ENCODE measurements around the gene ITGA8.
"Not testable (repeated sequence)": the region's sequence is repeated elsewhere in the genome, so short reads cannot be mapped to it uniquely, and the experiment has no call there.

ITGA8 gene

DNA sequence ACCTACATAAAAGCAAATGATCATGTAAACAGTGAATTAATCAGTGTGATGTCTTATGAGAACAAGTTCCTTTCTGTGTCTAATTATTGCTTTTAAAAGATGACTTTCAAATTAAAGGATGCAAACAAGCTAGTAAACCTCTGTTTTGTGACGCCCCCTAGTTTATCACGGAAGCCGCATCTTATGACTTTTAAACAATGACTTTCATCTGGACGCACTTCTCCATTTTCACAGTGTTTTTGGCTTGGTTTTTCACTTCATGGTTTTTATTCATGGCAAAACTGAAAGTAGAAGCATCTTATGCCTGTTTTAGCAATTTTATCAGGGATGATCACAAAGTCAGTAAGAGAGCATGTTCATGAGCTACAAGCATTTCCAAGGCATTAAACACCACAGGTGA lies 35.0 kb downstream of the ITGA8 start:
- no peak for DNase-seq (ENCODE audit: low read depth in 2 of 2)

DNA sequence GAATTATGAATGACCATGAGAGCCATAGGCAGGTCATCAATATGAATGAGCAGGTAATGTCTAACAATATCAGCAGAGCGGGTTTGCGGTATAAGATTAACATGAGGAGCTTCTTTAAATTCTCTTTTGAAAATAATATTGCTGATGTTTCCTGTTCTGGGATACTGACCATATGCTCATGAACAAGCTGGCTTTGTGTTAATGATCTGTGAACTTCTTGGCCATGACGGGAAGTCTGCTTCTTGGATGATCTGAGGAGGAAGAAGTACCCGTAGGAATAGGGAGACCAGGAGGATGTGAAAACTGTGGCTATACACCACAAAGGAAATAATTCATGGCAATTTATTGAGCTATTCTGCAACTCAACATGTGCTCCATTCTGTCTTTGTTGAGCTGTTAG lies 38.6 kb downstream of the ITGA8 start:
- no peak for DNase-seq (ENCODE audit: low read depth in 2 of 2)

DNA sequence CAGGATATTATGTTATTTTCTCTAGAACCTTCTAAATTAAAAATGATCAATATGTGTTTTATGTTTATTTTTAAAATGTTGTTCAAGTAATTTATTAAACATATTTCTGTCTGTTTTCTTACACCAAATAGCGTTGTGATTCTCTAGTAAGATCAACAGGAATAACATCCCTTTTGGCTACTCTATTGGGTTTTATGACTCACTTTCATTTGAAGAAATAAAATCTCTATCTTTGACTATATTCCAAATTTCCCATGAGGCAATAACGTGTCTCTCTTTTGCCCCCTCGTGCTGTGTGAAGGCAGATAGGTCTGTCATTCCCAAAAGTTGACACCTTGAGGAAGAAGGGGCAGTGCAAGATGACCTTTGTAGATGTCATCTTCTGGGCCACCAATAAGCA lies 40.9 kb downstream of the ITGA8 start:
- DNase-seq (ENCODE audit: low read depth in 2 of 2): no peak

DNA sequence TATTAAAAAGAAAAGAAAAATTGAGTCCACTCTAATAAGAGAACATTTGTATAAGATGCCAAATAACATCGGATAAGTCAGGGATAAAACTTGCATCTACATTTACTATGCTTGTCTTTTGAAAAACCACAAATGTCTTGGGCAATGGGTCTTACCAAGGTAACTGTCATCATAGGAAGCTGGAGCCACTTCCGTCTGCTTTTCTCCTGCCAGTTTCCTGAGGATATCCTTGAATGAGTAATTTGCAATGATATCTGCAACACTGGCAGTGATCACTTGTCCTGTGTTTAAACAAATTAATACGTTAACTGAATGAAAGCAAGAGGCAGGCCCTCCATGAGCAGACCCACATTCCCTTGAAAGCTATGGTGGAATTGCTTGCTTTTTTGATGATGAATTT lies 47.3 kb downstream of the ITGA8 start:
- no peak for DNase-seq (ENCODE audit: low read depth in 2 of 2)

DNA sequence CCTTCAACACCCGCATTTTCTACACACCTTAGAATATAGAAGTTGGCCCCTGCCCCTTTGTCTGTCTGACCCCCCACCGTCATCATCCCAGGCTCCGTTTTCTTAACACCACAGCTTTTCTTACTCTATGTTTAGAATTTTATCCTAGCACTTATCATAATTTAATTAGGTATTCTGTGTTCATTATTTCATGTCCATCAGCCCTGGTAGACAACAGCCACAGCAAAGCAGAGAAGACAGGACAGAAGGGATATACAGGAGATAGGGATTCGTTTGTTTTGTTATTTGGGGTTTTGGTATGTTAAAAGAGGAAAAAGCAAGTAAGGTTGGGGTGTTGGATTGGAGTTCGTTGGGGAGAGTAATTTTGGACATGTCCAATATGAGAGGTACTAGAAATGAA lies 48.8 kb downstream of the ITGA8 start:
- no peak for DNase-seq (ENCODE audit: low read depth in 2 of 2)

DNA sequence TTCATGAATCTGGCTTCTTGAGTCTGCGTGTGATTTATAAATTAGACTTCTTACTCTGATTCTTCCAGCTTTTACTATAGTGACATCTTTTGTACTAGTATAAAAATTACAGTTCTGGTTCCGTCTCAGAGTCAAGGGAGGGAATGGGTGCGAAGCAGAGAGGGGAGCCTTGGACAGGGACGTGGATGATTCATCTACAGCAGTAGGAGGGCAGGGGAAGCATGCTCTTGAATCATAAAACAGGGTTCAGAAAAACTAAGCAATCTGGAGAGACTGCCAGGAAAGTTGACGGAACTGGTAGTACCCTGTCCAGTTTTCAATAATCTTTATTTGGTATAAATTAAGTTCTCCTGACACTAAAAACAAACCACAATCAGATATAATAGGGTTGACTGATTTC lies 58.1 kb downstream of the ITGA8 start:
- DNase-seq (ENCODE audit: low read depth in 2 of 2): peak; percentile 4 to 9

DNA sequence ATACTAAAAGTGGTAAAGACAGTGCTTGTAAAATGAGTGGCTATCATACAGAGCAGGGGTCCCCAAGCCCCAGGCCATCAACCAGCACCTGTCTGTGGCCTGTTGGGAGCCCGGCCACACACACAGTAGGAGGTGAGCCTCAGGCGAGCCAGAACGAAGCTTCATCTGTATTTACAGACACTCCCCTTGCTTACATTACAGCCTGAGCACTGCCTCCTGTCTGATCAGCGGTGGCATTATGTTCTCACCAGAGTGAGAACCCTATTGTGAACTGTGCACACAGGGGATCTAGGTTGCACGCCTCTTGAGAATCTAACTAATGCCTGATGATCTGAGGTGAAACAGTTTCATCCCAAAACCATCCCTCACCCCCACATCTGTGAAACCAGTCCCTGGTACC lies 58.7 kb downstream of the ITGA8 start:
- no peak for DNase-seq (ENCODE audit: low read depth in 2 of 2)

DNA sequence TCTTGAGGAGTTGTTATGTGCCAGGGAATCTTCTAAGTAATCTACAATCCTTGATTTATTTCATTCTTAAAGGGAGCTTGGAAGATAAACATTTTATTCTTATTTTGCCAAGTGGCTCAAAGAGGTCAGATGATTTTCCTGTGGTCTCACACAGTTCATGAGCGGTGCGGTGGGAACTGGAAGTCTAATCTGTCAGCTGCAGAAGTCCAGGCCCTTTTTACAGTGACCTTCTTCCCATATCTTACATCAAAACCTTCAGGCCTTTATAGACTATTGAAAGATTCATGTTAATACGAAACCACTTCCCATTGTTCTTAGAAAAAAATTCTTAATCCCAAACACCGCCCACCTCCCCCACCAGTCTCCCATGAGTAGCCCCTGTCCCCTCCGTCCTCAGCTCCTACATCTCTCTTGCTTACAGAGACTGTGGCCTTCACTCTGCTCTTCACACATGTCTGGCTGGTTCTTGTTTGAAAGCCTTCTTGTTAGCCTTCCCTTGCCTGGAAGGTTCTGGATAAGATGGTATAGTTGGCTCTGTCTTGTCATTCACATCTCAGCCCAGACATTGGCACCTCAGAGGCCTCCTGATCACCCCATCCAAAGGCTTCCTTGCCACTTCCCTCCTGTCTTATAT lies 61.5 kb downstream of the ITGA8 start:
- DNase-seq (ENCODE audit: low read depth in 2 of 2): no peak

DNA sequence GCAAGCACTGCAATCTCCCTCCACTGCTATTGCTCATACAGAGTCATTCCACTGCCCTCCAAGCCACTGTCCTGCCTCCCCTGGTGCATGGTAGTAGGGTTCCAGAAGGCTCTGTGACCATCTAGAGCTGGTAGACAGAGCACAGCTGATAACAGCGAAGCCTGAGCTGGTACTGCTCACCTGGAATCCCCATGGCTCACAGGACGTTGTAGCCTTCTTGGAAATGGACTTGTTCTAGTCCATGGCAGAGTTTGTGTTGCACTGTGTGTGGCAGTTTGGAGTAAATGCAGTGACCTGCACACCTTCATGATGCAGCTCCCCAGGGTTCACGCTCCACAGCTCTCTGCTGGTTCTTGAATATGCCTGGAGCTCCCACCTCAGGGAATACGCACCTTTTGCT lies 67.0 kb downstream of the ITGA8 start:
- no peak for DNase-seq (ENCODE audit: low read depth in 2 of 2)

DNA sequence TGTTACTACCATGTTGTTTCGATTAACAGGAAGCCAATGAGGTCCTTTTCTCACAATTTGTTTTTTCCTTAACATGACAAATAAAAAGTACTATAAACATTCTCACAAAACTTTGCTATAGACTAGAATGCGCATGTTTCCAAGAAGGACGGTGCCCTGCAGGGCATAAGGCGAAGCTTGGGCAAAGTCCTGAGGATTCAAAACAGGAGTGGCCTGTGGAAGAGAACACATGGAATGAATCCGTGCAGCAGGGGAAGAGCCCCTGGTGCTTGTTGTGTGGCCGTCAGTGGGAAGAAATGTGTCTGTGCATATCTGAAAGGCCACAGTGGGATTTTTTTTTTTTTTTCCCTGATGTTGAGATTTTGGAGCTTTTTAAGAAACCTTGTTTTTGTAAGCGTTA lies 67.6 kb downstream of the ITGA8 start:
- no peak for DNase-seq (ENCODE audit: low read depth in 2 of 2)

DNA sequence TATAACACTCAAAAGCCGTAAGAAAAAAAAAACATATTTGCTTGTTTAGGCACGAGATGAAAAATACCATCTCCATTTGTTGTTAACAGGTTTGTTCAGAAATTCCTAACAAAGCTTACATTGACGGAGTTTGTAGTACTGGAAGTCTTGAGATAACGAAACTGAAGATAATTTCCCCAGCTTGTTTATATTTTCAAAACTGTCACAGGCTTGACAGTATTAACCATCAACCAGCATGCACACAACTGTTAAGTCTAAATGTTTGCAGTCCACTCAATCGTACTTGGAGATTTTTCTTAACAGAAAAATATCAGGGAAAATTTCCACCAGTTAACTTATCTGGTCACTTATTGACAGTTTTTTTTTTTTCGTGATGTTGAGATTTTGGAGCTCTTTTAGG lies 68.5 kb downstream of the ITGA8 start:
- no peak for DNase-seq (ENCODE audit: low read depth in 2 of 2)

DNA sequence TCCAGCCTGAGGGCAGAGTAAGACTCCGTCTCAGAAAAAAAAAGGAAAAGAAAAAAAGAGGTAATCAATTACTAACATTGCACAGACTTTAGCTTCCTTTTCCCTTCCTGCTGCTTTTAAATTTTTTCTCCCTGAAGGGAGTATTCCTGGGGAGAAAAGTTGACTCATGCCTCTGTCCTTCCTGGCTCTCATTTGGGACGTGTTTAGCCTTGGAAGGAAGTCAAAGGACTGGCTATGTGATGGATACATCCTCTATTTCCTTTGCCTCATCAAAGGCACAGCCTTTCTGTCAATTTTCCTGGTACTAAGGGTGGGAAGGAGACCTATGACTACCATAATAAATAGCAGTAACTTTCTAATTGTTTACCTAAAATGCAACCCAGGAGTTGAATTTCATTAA lies 77.6 kb downstream of the ITGA8 start:
- DNase-seq (ENCODE audit: low read depth in 2 of 2): peak in 1 of 2 experiments; percentile 31

DNA sequence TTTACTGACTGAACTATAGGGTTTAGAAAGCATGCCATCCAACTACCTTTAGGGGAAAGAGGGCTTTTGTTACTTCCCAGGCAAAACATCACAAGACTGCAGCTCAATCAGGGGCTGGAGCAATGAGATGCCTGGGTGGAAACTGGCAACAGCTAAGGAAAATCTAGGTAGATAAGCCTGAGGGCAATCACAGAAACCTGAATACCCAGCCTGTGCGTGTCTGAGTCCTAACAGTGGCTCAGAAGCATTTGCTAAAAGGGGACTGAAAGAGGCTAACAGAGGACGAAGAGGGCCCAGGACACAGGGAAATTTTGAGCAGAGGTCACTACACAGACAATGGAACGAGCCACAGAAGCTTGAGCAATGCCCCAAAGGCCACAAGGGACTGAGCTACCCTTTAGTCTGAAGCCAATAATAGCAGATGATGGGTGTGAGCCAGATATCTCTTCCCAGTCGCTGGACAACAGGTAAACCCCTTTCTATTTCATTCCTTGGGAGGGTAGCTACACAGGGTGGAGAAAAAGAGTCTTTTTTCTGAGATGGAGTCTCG lies 79.1 kb downstream of the ITGA8 start:
- no peak for DNase-seq (ENCODE audit: low read depth in 2 of 2)

DNA sequence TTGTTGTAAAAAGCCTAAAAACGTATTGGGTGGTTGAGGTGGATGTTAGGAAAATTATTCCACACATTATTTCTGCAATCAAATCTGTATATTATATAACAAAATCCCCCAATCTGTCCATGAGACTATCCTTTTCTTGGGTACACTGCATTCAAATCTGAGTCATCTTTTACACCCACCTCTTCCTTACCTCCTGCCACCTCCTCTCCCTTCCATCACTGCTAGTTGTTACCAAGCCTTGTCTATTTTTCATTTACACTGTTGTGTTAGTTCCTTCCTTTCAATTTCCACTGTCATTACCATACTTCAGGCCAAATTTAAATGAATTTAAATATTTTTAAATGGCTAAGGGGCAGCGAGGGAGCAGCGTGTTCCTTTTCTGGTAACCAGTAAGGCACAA lies 83.3 kb downstream of the ITGA8 start:
- no peak for DNase-seq (ENCODE audit: low read depth in 2 of 2)

DNA sequence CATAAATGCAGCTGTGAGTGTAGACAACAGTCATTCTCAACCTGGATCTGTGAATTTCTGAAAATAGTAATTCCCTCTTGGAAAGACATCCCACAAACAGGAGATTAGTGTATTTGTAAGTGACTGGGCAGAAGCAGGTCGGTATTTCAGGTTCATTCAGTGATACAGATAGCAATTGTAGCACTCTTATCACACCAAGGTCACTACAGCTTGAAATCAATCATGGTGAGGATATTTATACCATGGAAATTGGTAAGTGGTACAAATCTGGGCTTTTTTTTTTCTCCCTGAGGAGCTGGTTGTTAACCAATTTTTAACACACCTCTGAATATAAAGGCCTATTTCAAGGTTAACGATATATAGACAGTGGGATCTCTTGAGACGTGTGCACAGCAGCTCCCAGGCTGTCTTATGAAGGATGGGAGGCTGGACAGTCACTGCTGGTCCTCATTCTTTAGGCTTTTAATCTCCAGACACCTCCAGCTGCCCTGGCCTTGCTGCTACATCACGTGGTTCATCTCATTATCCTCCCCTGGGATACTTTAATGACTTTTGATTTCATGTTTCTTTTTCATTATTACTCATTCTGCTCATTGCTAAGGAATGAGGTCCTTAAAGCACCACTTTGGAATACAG lies 87.1 kb downstream of the ITGA8 start:
- DNase-seq (ENCODE audit: low read depth in 2 of 2): no peak

DNA sequence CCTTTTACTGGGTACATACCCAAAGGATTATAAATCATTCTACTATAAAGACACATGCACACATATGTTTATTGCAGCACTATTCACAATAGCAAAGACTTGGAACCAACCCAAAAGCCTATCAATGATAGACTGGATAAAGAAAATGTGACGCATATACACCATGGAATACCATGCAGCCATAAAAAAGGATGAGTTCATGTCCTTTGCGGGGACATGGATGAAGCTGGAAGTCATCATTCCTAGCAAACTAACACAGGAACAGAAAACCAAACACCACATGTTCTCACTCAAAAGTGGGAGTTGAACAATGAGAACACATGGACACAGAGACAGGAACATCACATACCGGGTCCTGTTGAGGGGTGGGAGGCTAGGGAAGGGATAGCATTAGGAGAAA lies 88.5 kb downstream of the ITGA8 start:
- not testable (repeated sequence) for DNase-seq (ENCODE audit: low read depth in 2 of 2)

DNA sequence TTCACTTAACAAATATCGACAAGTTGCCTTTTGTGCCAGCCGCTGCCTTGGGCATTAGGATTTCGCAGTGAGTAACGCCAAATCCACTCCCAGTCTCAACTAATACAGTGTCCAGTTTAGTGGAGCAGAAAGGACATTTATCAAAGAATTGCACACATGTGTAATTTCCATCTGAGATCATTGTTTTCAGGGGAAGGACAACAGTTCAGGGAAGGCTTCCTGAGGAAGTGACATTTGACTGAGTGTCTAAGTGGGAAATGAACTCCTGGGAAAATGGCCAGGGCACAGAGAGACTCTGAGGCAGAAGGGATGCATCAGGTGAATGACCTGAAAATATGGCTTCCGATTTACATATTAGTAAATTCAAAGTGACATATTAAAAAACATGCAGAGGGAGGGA lies 89.4 kb downstream of the ITGA8 start:
- no peak for DNase-seq (ENCODE audit: low read depth in 2 of 2)

DNA sequence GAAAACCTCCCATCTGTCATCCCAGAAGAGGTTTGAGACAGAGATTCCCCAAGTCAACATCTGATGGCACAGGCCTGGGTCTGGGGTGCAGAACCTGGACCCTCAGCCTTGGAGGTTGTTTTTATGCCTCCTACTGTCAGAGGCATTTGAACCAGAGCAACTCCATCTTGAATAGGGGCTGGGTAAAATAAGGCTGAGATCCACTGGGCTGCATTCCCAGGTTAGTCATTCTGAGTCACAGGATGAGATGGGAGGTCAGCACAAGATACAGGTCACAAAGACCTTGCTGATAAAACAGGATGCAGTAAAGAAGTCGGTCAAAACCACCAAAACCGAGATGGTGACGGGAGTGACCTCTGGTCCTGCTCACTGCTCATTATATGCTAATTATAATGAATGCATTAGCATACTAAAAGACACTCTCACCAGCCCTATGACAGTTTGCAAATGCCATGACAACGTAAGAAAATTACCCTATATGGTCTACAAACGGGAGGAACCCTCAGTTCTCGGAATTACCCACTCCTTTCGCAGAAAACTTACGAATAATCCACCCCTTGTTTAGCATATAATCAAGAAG lies 92.0 kb downstream of the ITGA8 start:
- DNase-seq (ENCODE audit: low read depth in 2 of 2): no peak

DNA sequence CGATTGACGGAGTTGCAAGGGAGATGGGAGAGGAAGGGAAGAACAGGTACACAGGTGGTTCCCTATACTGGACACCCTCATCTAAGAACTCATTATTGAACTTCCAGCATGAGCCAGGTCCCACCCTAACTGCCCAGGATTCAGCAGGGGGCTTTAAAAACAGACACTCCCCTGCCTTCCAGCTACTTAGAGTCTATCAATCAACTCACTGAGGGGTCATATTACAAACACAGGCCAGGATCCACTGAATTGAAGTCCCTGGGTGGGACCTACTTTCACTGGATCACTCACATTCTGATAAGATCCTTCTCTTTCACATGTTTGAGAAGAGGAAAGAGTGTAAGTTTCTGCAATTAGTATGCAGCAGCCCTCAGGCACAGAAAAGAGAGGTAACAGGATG lies 92.8 kb downstream of the ITGA8 start:
- no peak for DNase-seq (ENCODE audit: low read depth in 2 of 2)

DNA sequence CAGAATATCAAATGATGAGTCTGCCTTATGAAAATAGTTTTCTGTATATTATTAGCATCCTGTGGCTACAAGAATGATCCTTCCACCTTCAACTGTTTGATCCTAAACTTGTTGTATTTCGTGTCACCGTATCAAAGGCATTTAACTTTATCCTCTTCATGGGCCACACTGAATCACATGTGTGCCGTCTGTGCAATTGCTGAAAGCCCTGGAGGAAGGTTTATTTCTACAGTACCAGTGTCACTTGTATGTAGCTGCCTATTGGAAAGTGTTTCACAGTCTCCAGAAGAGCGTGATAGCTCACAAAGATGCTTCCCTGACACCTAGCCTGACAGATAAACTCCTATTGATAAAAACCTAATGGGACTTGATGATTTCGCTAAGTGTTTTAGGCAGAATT lies 94.5 kb downstream of the ITGA8 start:
- DNase-seq (ENCODE audit: low read depth in 2 of 2): no peak

DNA sequence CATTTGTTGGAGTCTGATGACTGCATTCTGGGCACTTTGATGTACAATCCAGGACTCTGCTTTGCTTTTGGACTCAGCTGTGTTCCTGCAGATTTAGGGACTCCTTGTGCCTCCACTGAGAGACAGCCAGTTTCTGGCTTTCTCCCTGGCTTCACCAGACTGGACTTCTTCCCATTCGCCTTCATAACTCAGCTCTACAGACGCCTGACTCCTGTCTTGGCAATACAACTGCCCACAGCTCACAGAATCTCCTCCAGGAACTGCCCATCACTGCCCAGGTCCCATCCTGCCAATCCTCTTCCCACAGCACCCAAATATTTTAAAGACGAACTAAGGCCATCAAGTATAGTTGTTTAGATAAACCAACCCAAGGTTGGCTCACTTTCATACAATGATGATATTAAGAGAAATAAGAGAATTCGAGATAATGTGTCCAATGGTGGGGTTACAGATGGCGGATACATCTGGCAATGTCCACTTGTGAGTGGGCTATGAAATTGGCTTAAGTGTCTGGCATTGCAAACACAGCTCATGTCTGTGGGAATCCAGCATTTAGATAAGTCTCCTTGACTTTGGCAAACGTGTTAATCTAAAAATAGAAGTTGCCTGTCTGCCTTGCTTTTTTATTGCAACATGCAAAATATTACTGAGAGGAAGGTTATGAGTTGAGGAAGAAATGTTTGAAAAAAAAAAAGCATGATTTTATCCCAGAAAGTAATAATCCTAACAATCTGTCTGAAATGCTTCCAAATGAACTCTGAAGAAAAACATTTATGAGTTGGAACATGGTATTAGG lies 95.1 kb downstream of the ITGA8 start:
- DNase-seq (ENCODE audit: low read depth in 2 of 2): peak; percentile 53 to 55

DNA sequence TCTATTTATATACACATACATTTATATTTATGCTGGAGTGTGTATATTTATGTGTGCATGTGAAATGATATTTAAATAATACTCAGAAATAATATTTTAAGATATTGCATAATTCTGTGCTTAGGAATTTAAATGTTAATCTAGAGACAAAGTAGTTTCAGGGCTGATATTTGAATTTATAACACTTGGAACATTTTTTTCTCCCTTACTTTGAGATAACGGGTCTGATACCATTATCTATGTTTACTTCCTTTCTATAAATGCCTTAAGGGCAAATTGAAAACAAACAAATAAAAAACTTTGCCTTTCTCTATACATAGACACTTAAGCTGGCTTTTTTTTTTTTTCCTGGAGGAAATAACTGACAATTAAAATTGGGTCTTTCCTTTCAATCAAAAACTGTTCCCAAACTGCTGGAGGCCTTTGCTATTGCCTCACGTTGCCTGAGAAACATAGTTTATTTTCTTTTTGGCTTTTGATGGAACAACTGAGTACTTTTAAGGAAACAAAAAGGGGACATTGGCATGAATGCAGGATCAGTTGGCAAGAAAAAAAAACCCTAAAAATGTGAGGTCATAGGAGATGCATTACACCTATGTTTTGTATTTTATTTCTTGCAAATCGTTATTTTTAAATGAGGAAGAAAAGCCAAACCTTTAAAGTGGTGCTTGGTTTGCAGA lies 98.7 kb downstream of the ITGA8 start:
- DNase-seq (ENCODE audit: low read depth in 2 of 2): no peak

All from fibroblast of skin of left quadriceps (primary cell).